22Rv1 (cell line): ENCODE data around the gene GAREM1.

ENCODE experiments used
- CTCF ChIP-seq: fragments of 450-650 bp; IDR thresholded peaks from 2 replicates; pipeline ENCODE4 v1.5.1; 2017; ENCODE audit warnings: mild to moderate bottlenecking
- ZFX ChIP-seq: fragments of 450-650 bp; IDR thresholded peaks from 2 replicates; pipeline ENCODE4 v1.6.1; 2017; ENCODE audit warnings: antibody characterized with exemption, borderline replicate concordance

GRCh38 chr18:32318581-32318980 is 152.1 kb downstream of the GAREM1 start:
- no peak for TF ChIP-seq CTCF
- TF ChIP-seq ZFX = no peak
